Measurements from ENCODE around the gene ACR.
"Not testable (repeated sequence)": the region's sequence is repeated elsewhere in the genome, so short reads cannot be mapped to it uniquely, and the experiment has no call there.

ACR gene

GRCh38 chr22:50756949-50757491, 19.0 kb downstream of the ACR start:
- DNase-seq (ENCODE audit: extremely low spot score); POLR2A ChIA-PET; CTCF ChIA-PET: not testable (repeated sequence)
- TF ChIP-seq CTCF (IDR thresholded peaks at IDR 0.05; ENCODE audit: control extremely low read depth, extremely low read depth, low read depth, missing control alignments): peak; percentile 33

GRCh38 chr22:50759597-50760341, 21.8 kb downstream of the ACR start:
- POLR2A ChIA-PET; CTCF ChIA-PET; DNase-seq (ENCODE audit: extremely low spot score): not testable (repeated sequence)

GRCh38 chr22:50761829-50762228, 23.8 kb downstream of the ACR start:
- DNase-seq (ENCODE audit: extremely low spot score); CTCF ChIA-PET; POLR2A ChIA-PET: not testable (repeated sequence)

- POLR2A ChIA-PET; CTCF ChIA-PET; DNase-seq (ENCODE audit: extremely low spot score): not testable (repeated sequence)
Observed at GRCh38 chr22:50764288-50764687, 26.3 kb downstream of the ACR start.

GRCh38 chr22:50775132-50775531, 37.1 kb downstream of the ACR start:
- POLR2A ChIA-PET, CTCF ChIA-PET: not testable (repeated sequence)

GRCh38 chr22:50777631-50778030, 39.6 kb downstream of the ACR start:
- POLR2A ChIA-PET; CTCF ChIA-PET; DNase-seq (ENCODE audit: extremely low spot score): not testable (repeated sequence)

More at GRCh38 chr22:50775132-50775531, 37.1 kb downstream of the ACR start:
- DNase-seq (ENCODE audit: extremely low spot score): peak; percentile 10

GRCh38 chr22:50780244-50780643, 42.2 kb downstream of the ACR start:
- POLR2A ChIA-PET: interaction anchor here (0.6 kb wide), 1 partner anchor 869 kb away, joined by 6 read pairs; no protein-coding TSS in a partner anchor
- DNase-seq (ENCODE audit: extremely low spot score); CTCF ChIA-PET: not testable (repeated sequence)

GRCh38 chr22:50782253-50782652, 44.2 kb downstream of the ACR start:
- CTCF ChIA-PET: not testable (repeated sequence)

GRCh38 chr22:50783033-50783879, 45.3 kb downstream of the ACR start, which contains the start of gene RABL2B:
RABL2B (minus strand) TSS chr22:50783636; CDS start chr22:50782294, 1,342 bp downstream.
- POLR2A ChIA-PET, CTCF ChIA-PET: not testable (repeated sequence)
- peak; percentile 92 for DNase-seq (ENCODE audit: extremely low spot score)

More at GRCh38 chr22:50782253-50782652, 44.2 kb downstream of the ACR start:
- DNase-seq (ENCODE audit: extremely low spot score); POLR2A ChIA-PET: not testable (repeated sequence)

GRCh38 chr22:50783880-50784276, 45.9 kb downstream of the ACR start:
- POLR2A ChIA-PET; CTCF ChIA-PET; DNase-seq (ENCODE audit: extremely low spot score): not testable (repeated sequence)

- POLR2A ChIA-PET; DNase-seq (ENCODE audit: extremely low spot score); CTCF ChIA-PET: not testable (repeated sequence)
Observed at GRCh38 chr22:50785289-50785688, 47.3 kb downstream of the ACR start.

GRCh38 chr22:50786936-50787335, 48.9 kb downstream of the ACR start:
- CTCF ChIA-PET; DNase-seq (ENCODE audit: extremely low spot score); POLR2A ChIA-PET: not testable (repeated sequence)
